ENCODE results near the gene ASPSCR1. TPM values are rescaled to one million over a fixed set of nuclear protein-coding genes. Genes with fewer than 3 reads are reported as not detected.
A peak's percentile ranks its signal among the peaks of the same experiment; 100 is the strongest.

The ASPSCR1 gene
- total and polyA plus RNA-seq, 2 of the 13 experiments (the other 11 are each of a cell fraction or from before 2014, with no cell fraction given) = 274 to 314 TPM

- TF ChIP-seq ZNF18 (CRISPR knock-in tag; IDR thresholded peaks at IDR 0.05; ENCODE audit: insufficient replicate concordance) (no peak), TEAD3 (CRISPR knock-in tag; optimal IDR thresholded peaks at IDR 0.05; ENCODE audit: borderline replicate concordance) (peak; percentile 23), PAX8 (CRISPR knock-in tag; IDR thresholded peaks at IDR 0.05; ENCODE audit: borderline replicate concordance) (no peak), KLF11 (CRISPR knock-in tag; IDR thresholded peaks at IDR 0.05) (no peak), ZNF343 (CRISPR knock-in tag; IDR thresholded peaks at IDR 0.05) (no peak), CSRNP1 (CRISPR knock-in tag; IDR thresholded peaks at IDR 0.05) (no peak), THAP7 (CRISPR knock-in tag; IDR thresholded peaks at IDR 0.05) (no peak), ZKSCAN8 (CRISPR knock-in tag; IDR thresholded peaks at IDR 0.05; ENCODE audit: borderline replicate concordance) (no peak), ZBTB46 (CRISPR knock-in tag; IDR thresholded peaks at IDR 0.05; ENCODE audit: borderline replicate concordance) (0 out of 2 replicates have a peak, but pooled peaks have one; percentile 54), ZNF333 (CRISPR knock-in tag; IDR thresholded peaks at IDR 0.05; ENCODE audit: borderline replicate concordance) (0 out of 2 replicates have a peak, but pooled peaks have one; percentile 42), HNRNPH1 (optimal IDR thresholded peaks at IDR 0.05; ENCODE audit: low read depth, low read length) (peak; percentile 75), SMARCE1 (IDR thresholded peaks at IDR 0.05; ENCODE audit: borderline replicate concordance) (no peak), ZNF747 (CRISPR knock-in tag; IDR thresholded peaks at IDR 0.05; ENCODE audit: borderline replicate concordance) (no peak; the same call in 1 of the 2 replicates), PHF20 (CRISPR knock-in tag; IDR thresholded peaks at IDR 0.05) (peak; percentile 18; the same call in 1 of the 2 replicates), POLR2AphosphoS2 (IDR thresholded peaks at IDR 0.05; ENCODE audit: low read depth, low read length) (0 out of 2 replicates have a peak, but pooled peaks have one; percentile 77), NR2C2 (CRISPR knock-in tag; IDR thresholded peaks at IDR 0.05; ENCODE audit: borderline replicate concordance) (no peak), TEF (CRISPR knock-in tag; IDR thresholded peaks at IDR 0.05) (no peak), RAD51 (IDR thresholded peaks at IDR 0.05; ENCODE audit: borderline replicate concordance) (no peak), ZNF770 (CRISPR knock-in tag; IDR thresholded peaks at IDR 0.05) (no peak), ZNF724P (CRISPR knock-in tag; IDR thresholded peaks at IDR 0.05; ENCODE audit: borderline replicate concordance) (no peak), ZNF740 (CRISPR knock-in tag; IDR thresholded peaks at IDR 0.05) (no peak)
These were observed 44.5 kb downstream of the ASPSCR1 start (continued) for GRCh38 chr17:82021900-82022309.
